ENCODE measurements around the gene MSH3. TPM values are rescaled to one million over a fixed set of nuclear protein-coding genes. Genes with fewer than 3 reads are reported as not detected.
A peak's percentile ranks its signal among the peaks of the same experiment; 100 is the strongest.

Gene MSH3
- total RNA-seq, 1 experiment from 2014 or later: 32.5 TPM

DNA sequence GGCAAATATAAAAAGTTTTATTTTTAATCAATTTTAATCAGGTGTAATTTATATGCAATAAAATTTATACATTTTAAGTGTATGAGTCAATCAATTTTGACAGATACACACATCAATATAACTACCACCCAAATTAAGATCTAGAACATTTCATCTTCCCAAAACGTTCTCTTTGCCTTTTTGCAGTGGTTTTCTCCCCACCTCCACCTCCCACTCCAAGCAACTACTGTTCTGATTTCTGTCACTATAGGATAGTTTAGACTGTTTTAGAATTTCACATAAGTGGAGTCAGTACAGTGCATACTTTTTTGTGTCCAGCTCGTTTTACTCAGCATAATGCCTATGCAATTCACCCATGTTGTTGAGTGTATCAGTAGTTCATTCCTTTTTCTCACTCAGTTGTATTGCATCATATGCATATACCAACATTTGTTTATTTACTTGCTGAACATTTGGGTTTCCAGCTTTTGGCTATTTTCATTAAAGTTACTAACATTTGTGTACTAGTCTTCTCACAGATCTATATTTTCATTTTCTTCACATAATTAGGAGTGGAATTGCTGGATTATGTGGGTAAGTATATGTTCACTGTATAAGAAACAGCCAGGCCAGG is 52.5 kb downstream of the MSH3 start:
- no peak overlapping the region for H3K27ac ChIP-seq
- H3K27me3 ChIP-seq: no peaks in the 10 kb centered on the region
- peaks cover 28% of the 10 kb centered on the region for H3K36me3 ChIP-seq
- DNase-seq: no peak
- no peak overlapping the region for H3K4me3 ChIP-seq
- no peaks in the 10 kb centered on the region for H3K9me3 ChIP-seq (replicated peaks)
- H3K4me1 ChIP-seq: peaks cover 8% of the 10 kb centered on the region

- H3K36me3 ChIP-seq: peaks cover 25% of the 10 kb centered on the region
Measured at GRCh38 chr5:80707645-80708044, 53.2 kb downstream of the MSH3 start.

DNA sequence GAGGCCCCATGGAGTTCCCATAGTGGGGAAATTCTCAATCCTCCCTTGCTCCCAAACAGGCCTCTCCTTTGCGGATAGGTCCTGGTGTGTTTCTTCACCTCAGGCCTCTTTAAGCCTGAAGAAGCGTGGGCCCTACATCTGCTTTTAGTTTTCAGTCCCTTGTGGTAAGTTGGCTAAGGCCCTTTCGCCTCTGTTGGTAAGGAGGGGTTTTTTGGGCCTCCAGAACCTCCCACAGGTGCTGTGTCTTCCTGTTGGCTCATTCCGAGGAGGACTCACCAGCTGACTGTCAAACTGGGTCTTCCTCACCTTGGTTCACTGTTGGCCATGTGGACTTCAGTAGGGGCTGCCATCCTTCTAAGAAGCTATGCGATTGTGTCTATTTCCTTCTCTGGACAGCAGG is 56.8 kb downstream of the MSH3 start:
- H3K27me3 ChIP-seq: no peaks in the 10 kb centered on the region
- no peaks in the 10 kb centered on the region for H3K9me3 ChIP-seq (replicated peaks)
- no peak overlapping the region for H3K4me3 ChIP-seq
- H3K4me1 ChIP-seq: peaks cover 20% of the 10 kb centered on the region
- DNase-seq: no peak
- no peak overlapping the region for H3K27ac ChIP-seq
- H3K36me3 ChIP-seq: peaks cover 27% of the 10 kb centered on the region

More at GRCh38 chr5:80707645-80708044, 53.2 kb downstream of the MSH3 start:
- Histone ChIP-seq H3K4me3 (no peak overlapping the region), H3K27ac (no peak overlapping the region), H3K9me3 (replicated peaks) (no peaks in the 10 kb centered on the region), H3K27me3 (no peaks in the 10 kb centered on the region), H3K4me1 (peaks cover 12% of the 10 kb centered on the region)
- DNase-seq: no peak

GRCh38 chr5:80711938-80712337 is 57.5 kb downstream of the MSH3 start:
- Histone ChIP-seq H3K4me3 (no peak overlapping the region), H3K4me1 (peaks cover 20% of the 10 kb centered on the region), H3K27ac (peak overlapping the region; percentile 40; the same call in 1 of the 2 replicates), H3K27me3 (no peaks in the 10 kb centered on the region), H3K9me3 (replicated peaks) (no peaks in the 10 kb centered on the region), H3K36me3 (peaks cover 31% of the 10 kb centered on the region)
- DNase-seq: peak; percentile 77 to 86

DNA sequence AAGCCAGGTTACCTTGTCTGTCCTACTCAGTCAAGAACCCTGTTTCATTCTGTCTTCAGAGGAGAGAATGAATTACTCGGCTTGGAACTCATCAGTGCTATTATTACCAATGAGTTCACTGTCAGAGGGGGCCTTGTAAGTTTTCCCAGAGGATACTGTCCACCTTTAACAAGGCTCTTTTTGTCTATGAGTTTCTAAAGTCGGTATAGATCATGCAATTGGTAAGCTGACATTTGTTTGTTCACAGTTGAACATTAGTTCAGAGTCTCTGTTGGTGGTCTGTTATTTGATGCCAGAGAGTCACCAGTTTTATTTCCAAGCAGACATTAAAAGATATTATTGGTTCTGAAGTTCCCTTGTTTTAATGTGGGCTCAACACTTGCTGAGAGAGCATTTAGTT is 58.5 kb downstream of the MSH3 start:
- Histone ChIP-seq H3K27ac (peak overlapping the region; percentile 40), H3K4me1 (peaks cover 20% of the 10 kb centered on the region), H3K9me3 (replicated peaks) (no peaks in the 10 kb centered on the region), H3K4me3 (no peak overlapping the region), H3K27me3 (no peaks in the 10 kb centered on the region), H3K36me3 (peaks cover 31% of the 10 kb centered on the region)
- peak; percentile 23 to 82 for DNase-seq

DNA sequence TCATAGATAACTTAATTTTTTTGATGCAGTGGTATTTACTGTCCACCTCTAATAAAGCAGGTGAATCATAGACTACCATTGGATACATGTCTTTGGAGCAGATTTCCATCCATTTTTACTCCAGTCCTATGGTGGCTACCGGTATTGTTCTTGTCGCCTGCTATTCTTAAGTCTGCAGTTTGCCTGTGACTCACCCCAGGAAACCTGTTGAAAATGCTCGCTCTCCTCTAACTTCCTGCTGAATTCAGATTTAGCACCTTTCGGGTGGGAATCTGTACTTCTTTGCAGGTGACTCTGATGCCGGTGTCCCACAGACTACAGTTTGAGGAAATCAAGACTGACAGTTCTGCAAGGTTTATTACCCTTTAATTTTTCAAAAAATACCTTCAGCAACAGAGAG is 59.2 kb downstream of the MSH3 start:
- Histone ChIP-seq H3K27me3 (no peaks in the 10 kb centered on the region), H3K36me3 (peaks cover 26% of the 10 kb centered on the region), H3K4me1 (peaks cover 20% of the 10 kb centered on the region), H3K9me3 (replicated peaks) (no peaks in the 10 kb centered on the region), H3K4me3 (no peak overlapping the region), H3K27ac (peak overlapping the region; percentile 40)
- DNase-seq: peak in 1 of 2 experiments; percentile 10

DNA sequence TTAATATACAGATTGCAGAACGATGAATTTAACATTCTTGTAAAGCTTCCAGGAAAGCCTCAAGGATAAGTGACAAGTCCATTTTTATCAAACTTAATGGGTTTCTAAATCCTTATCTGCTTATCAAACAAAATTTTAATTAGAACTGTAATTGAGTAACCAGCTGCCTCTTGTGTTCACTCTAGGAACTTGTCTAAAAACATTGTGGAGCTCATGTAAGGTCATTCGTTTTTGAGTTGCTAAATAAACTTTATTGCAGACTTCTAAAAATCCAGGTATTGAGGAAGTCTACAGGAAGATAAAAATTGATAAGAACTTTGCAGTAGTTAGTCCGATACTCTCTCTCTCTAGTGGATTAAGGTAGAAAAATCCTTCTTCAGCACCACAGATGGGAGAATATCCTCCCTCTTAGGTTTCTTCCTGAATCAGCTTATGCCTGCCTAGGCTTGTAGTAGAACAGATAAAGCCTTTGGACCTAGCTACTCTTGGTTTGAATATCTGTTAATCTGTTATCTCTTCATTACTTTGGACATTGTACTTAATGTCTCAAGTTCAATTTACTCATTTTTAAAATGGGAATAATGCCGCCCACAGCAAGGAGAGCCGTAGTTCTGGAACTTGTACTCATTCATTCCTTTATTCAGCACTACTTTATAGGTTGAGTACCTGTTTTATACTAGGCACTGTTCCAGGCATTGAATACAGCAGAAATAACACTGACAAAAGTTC is 60.3 kb downstream of the MSH3 start:
- Histone ChIP-seq H3K27ac (no peak overlapping the region), H3K4me1 (peaks cover 20% of the 10 kb centered on the region), H3K9me3 (replicated peaks) (no peaks in the 10 kb centered on the region), H3K27me3 (no peaks in the 10 kb centered on the region), H3K4me3 (no peak overlapping the region), H3K36me3 (peaks cover 28% of the 10 kb centered on the region)
- no peak for DNase-seq

DNA sequence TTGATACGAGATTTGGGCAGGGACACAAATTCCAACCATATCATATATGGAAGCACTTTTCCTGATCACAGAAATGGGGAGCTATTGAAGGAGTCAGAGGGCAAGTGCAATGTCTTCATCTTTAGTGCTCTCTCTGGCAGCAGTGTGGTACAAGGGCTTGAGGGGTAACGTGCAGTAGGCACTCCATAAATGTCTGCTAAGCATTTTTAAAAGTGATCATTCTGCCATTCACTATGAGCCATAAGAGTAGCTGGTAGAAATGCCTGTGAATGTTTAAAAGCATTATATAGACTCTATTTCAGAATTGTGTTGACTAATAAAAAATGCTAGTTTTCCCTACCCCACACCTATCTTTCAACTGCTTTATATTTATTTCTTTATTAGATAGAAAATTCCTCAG is 61.4 kb downstream of the MSH3 start:
- peaks cover 12% of the 10 kb centered on the region for H3K4me1 ChIP-seq
- H3K27ac ChIP-seq: no peak overlapping the region
- peaks cover 26% of the 10 kb centered on the region for H3K36me3 ChIP-seq
- no peaks in the 10 kb centered on the region for H3K27me3 ChIP-seq
- H3K4me3 ChIP-seq: no peak overlapping the region
- no peak for DNase-seq
- H3K9me3 ChIP-seq (replicated peaks): peaks cover 2% of the 10 kb centered on the region; the same call in 1 of the 2 replicates

DNA sequence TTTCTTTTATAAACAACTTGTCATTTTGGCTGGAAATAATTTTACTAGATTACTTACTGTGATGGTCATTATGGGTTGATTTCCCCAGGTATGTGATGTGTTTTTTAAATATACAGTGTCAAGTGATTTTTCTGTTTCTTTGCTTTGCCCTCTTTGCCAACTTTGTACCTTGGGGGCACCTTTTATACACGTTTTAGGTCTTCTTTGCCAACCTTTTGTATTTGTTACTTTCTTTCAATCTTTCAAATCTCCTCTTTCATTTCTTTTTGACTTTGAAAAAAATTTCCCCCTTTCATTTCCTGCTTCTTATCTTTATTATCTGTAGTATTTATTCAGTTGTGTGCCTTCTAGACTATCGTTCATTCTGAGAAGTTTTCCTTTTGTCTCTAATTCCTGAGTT is 65.7 kb downstream of the MSH3 start:
- Histone ChIP-seq H3K4me1 (no peaks in the 10 kb centered on the region), H3K4me3 (no peak overlapping the region), H3K27ac (no peak overlapping the region), H3K27me3 (no peaks in the 10 kb centered on the region), H3K36me3 (peaks cover 34% of the 10 kb centered on the region), H3K9me3 (replicated peaks) (peaks cover 5% of the 10 kb centered on the region; the same call in 1 of the 2 replicates)
- no peak for DNase-seq

- H3K27me3 ChIP-seq: no peaks in the 10 kb centered on the region
- DNase-seq: no peak
- no peak overlapping the region for H3K4me3 ChIP-seq
- H3K27ac ChIP-seq: no peak overlapping the region
- no peaks in the 10 kb centered on the region for H3K4me1 ChIP-seq
- peaks cover 5% of the 10 kb centered on the region; the same call in 1 of the 2 replicates for H3K9me3 ChIP-seq (replicated peaks)
- peaks cover 47% of the 10 kb centered on the region for H3K36me3 ChIP-seq
Measured at GRCh38 chr5:80722916-80723315, 68.5 kb downstream of the MSH3 start.

DNA sequence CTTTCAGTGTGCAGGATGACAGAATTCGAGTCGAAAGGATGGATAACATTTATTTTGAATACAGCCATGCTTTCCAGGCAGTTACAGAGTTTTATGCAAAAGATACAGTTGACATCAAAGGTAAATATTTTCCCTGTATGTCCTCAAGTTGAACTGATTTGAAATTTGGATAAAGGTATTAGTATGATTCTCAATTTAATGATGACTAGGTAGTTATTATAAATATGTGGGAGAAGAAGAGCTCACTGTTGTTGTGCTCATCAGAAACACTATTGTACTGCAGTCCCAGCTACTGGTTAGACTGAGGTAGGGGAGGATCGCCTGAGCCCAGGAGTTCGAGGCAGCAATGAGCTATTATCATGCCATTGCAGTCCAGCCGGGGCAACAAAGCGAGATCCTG is 71.0 kb downstream of the MSH3 start:
- Histone ChIP-seq H3K4me1 (no peaks in the 10 kb centered on the region), H3K4me3 (no peak overlapping the region), H3K27me3 (no peaks in the 10 kb centered on the region), H3K36me3 (peaks cover 57% of the 10 kb centered on the region), H3K9me3 (replicated peaks) (peaks cover 5% of the 10 kb centered on the region; the same call in 1 of the 2 replicates), H3K27ac (no peak overlapping the region)
- DNase-seq: no peak

GRCh38 chr5:80736730-80737129 is 82.3 kb downstream of the MSH3 start:
- Histone ChIP-seq H3K9me3 (replicated peaks) (no peaks in the 10 kb centered on the region), H3K36me3 (peaks cover 29% of the 10 kb centered on the region), H3K27ac (peak overlapping the region; percentile 98), H3K4me1 (peaks cover 37% of the 10 kb centered on the region), H3K27me3 (no peaks in the 10 kb centered on the region), H3K4me3 (no peak overlapping the region)
- peak; percentile 31 to 49 for DNase-seq

DNA sequence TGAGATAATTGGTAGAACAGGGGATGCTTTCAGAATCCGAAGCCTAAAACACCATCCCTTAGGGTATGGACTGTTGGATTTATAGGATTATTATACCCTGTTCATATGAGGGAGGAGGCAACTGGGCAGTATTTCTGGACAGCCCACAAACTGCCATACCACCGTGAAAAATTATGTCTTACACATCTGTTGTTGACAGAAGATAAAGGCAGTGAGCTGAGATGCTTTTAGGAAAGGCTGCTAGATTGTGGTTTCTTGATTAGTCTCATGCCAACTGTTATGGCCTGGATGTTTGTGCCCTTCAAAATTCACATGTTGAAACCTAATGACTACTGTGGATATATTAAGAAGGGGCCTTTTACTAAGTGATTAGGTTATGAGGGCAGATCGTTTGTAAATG is 84.0 kb downstream of the MSH3 start:
- Histone ChIP-seq H3K27me3 (no peaks in the 10 kb centered on the region), H3K9me3 (replicated peaks) (no peaks in the 10 kb centered on the region), H3K4me1 (peaks cover 37% of the 10 kb centered on the region), H3K4me3 (no peak overlapping the region), H3K27ac (peak overlapping the region; percentile 98), H3K36me3 (peaks cover 20% of the 10 kb centered on the region; the same call in 1 of the 2 replicates)
- peak; percentile 88 to 97 for DNase-seq

DNA sequence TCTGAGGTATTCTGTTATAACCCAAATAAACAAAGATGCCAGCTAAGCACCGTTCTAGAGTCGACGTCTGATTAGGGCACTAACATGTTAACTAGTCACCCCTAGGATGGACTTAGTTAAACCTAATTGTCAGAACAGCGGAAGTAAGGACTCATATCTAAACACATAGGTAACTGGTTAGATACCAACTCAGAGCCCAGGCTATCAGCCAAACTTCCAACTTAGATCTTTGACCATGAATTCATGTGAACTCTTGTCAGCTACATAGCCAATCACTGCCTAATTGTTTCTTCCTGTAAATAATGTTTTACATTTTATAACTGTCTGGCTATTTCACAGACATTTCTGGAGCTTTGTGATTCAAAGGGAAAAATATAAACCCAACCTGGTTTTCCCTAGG is 84.6 kb downstream of the MSH3 start:
- peaks cover 17% of the 10 kb centered on the region for H3K36me3 ChIP-seq
- H3K4me3 ChIP-seq: no peak overlapping the region

GRCh38 chr5:80739496-80739895 is 85.0 kb downstream of the MSH3 start:
- Histone ChIP-seq H3K36me3 (peaks cover 22% of the 10 kb centered on the region), H3K9me3 (replicated peaks) (peaks cover 7% of the 10 kb centered on the region; the same call in 1 of the 2 replicates), H3K27ac (peak overlapping the region; percentile 98), H3K4me3 (no peak overlapping the region), H3K27me3 (no peaks in the 10 kb centered on the region), H3K4me1 (peaks cover 37% of the 10 kb centered on the region)
- no peak for DNase-seq

More for the DNA sequence above, 84.6 kb downstream of the MSH3 start:
- peaks cover 37% of the 10 kb centered on the region for H3K4me1 ChIP-seq
- peaks cover 3% of the 10 kb centered on the region; the same call in 1 of the 2 replicates for H3K9me3 ChIP-seq (replicated peaks)
- DNase-seq: no peak
- H3K27me3 ChIP-seq: no peaks in the 10 kb centered on the region
- H3K27ac ChIP-seq: peak overlapping the region; percentile 98
